Measurements from ENCODE around the gene FAM168B.

FAM168B gene

GRCh38 chr2:131056204-131056931 is 36.9 kb downstream of the FAM168B start:
- DNase-seq (ENCODE audit: low read depth, low spot score) = no peak

- no peak for DNase-seq (ENCODE audit: low read depth, low spot score)
Measured at GRCh38 chr2:131055169-131056065, 37.8 kb downstream of the FAM168B start.

GRCh38 chr2:131054488-131054887 is 38.8 kb downstream of the FAM168B start:
- DNase-seq (ENCODE audit: low read depth, low spot score) = no peak

DNA sequence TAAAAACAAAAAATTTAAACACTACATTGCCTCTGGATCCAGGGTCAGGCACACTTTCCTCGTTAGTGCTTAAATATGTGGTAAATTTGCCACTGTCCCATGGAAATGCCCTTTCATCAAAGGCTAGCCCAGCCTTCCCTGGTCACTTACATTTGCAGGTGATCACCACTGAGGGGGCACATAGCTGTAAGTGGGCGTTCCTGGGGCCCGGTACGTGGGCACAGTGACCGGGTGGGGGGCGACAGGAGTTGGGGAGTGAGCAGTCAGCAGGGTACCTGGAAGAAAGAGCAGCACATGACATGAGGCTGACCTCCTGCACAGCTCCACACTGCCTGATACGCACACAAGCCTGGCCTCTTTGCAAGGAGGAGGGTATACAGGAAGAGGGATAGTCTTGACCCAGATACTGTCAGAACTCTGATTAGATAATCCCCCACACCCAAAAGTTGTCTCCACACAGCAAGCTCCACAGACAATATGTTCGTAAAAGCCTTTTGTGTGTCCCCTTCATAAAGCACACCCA is 40.5 kb downstream of the FAM168B start:
- DNase-seq (ENCODE audit: low read depth, low spot score) = no peak

- no peak for DNase-seq (ENCODE audit: low read depth, low spot score)
Measured at GRCh38 chr2:131050896-131051295, 42.4 kb downstream of the FAM168B start.

DNA sequence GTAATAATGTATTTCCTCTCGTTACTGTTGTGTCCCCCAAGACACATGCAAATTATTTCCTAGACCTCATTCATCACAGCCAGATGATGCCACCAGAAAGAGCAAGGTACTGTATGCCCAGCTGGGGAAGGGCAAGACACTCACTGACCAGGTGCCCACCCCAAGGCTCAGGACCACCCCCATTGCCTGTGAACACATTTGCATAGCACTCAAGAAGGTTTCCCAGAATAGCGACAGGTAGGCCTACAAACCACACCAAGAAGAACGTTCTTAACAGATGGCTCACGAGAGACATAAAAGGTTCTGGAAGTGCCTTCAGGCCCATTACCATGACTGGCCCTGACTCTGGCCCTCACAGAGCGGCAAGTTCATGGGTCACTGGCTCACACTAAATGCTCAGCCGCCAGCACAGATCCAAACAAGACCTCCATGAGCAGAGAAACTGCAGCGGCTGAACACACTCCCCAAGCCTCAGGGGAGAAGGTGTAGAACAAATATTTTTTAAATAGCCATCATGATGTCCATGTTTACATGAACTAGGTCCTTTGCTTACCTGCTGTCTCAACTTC is 44.0 kb downstream of the FAM168B start:
- DNase-seq (ENCODE audit: low read depth, low spot score) = no peak

DNA sequence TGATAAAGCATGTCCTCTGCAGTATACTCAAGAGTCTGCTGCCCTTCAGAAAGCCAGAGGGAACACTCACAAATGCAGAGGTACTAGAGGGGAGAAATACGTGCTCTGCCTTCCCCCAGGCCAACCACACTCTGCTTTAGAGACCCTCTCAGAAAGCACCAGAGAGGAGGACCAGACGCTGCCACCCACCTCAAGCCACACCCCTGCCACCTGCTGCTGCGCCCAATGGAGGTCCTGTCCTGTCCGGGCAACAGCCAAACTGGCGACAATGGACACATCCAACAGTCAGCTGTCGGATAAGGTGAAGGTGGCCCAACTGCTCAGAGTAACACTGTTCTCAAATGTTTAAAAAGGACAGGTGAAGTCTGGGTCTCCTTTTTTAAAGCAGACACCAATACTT is 44.6 kb downstream of the FAM168B start:
- no peak for DNase-seq (ENCODE audit: low read depth, low spot score)

- DNase-seq (ENCODE audit: low read depth, low spot score) = no peak
Measured at GRCh38 chr2:131047920-131048560, 45.2 kb downstream of the FAM168B start.

DNA sequence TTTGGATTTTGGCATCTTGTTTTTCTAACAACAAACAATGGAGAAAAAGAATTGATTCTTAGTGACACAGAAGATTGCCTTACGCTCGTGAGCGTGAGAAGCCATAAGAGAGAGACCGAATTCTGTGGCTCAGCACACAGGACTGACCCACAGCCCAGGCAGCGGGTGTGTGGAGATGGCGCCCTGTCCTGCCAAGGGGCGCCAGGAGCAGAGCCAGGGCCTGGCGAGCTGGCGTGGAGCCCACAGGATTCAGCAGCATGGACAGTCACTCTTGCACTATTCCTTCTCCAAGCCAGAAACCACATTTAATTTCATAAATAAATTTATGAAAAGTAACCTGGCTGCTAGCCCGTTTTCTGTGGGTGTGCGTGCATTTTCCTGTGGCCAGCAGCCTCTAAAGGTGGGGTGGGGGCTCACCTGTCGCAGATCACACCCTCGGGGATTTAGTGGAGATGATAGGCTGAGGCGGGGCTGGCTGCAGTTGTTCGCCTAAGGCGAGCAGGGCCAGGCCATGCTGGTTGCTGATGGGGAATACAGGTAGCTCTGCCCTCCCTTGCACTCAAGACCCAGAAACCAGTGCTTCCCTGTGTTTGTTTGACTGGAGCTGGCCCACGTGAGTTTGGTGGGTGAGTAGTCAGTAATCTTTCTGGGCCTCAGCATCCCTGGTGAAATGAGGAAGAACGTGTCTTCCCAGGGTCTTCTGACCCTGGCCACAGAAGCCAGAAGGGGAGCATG is 46.2 kb downstream of the FAM168B start:
- DNase-seq (ENCODE audit: low read depth, low spot score) = no peak

DNA sequence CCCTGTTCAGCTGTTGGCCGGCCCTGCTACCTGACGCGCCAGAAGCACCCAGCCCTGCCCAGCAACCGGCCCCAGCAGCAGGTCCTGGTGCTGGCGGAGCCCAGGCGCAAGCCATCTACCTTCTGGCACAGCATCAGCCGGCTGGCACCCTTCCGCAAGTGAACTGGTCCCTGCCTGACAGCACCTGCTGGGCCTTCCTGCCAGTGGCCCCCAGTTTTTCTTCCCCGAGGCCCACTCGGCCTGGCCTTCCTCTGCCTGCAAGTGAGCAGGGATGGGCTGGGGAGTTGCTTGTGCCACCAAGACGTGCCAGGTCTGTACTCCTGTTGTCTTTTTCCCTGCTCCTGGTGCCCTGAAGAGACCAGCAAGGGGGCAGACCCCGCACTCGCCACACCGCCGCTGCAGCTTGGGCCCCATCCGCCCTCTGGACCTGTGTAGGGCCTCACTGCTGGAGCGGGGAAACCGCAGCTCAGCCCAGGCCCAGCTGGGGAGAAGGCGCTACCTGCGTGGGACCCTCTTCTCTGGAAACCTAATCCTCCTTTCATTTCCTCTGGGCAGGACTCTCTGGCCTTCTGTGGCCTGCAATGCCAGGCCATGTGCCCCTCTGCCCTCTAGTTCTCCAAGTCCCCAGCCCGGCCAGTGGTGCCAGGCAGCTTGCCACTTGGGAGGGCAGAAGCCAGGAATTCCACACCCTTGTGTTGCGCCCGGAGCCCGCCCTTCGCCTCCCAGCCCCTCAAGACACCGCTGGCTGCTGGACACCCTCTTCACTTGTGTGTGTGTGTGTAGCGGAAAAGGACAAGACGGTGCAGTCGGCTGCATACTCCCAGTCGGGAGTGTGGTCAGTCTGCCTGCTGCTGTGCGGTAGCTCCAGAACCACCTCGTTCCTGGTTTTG is 47.0 kb downstream of the FAM168B start:
- no peak for DNase-seq (ENCODE audit: low read depth, low spot score)

GRCh38 chr2:131045286-131046027 is 47.8 kb downstream of the FAM168B start:
- DNase-seq (ENCODE audit: low read depth, low spot score) = no peak

- no peak for DNase-seq (ENCODE audit: low read depth, low spot score)
Measured at GRCh38 chr2:131044757-131045150, 48.5 kb downstream of the FAM168B start.

GRCh38 chr2:131044075-131044756 is 49.0 kb downstream of the FAM168B start:
- no peak for DNase-seq (ENCODE audit: low read depth, low spot score)

DNA sequence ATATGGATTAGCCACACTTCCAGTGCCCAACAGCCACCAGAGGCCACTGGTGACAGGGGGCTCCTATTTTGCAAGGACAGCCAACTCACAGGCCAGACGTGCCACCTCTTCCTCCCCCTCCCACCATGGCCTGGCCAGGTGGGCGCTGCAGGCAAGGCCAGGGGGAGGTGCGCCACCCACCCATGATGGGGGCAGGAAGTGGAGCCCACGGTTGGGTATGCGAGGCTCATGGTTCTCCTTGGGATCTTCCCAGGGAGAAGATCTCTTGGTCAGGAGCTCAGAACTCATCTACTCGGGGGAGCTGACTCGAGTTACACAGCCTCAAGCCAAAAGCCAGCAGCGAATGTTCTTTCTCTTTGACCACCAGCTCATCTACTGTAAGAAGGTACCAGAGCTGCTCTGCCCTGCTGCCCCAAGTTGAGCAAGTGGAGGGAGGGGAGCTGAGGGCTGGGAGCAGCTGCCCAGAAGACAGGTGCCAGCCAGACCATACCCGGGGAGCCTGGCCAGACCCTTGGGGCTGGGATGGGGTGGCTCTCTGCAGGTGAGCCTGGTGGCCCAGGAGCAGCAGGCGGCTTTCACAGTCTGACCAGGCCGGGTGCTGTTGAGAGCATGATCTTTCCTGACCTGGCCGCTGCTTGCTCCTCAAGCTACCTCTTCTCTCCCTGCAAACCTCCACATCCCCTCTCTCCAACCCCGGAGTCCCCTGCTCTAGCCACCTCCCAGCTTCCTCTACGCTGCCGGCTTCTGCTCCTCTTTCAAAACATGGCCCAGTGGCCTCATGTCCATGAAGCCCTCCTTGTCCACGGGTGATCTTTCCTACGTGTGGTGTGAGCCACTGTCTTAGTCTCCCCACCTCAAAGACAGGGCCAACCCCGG is 49.8 kb downstream of the FAM168B start:
- no peak for DNase-seq (ENCODE audit: low read depth, low spot score)

GRCh38 chr2:131042148-131042775 is 51.0 kb downstream of the FAM168B start:
- no peak for DNase-seq (ENCODE audit: low read depth, low spot score)

DNA sequence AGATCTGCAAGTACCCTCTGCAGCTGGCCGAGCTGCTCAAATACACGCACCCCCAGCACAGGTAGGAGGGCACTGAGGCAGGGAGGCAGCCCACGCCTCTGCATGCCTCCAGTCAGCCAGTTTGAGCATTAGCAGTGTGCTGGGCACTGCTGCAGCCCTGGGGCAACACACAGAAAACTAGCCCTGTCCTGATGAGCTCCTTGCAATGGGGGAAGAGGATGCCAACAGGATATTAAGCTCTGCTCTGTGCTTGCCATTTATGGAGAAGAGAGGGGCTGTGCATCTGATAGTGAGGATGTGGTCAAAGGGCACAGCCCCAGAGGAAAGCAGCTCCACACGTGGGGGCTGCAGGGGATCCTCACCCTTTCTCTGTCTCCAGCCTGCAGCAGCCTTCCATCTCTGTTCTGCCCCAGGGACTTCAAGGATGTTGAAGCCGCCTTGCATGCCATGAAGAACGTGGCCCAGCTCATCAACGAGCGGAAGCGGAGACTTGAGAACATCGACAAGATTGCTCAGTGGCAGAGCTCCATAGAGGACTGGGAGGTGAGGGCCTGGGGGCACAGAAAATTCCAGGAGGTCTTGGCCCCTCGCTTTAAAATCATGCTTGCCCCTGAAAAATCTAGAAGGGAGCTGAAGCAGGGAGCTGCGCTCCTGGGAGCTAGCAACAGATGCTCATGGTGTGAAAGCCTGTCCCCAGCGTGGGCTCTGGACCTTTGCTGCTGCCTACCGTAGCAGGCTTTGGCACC is 51.7 kb downstream of the FAM168B start:
- DNase-seq (ENCODE audit: low read depth, low spot score) = no peak
